Measurements from ENCODE around the gene SLAMF8.

SLAMF8 gene

DNA sequence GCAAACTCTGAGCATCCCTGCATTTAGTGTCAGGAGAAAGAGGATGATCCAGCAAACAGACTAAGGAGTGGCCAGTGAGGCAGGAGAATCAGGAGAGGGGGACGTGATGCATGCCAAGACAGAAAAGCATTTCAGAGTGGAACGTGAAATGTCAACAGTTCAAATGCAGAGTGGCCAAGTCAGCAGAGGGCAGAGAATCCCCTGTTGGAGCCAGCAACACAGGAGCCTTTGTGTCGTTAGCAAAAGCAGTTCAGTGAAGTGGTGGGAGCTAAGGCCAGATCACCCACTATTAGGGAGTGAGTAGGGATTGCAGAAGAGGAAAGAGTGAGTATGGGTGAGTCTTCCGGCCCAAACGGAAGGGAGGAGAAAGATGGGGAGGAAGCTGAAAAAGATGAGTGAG lies 31.1 kb upstream of the SLAMF8 start:
- H3K27me3 ChIP-seq (ENCODE audit: control insufficient read depth in 1 of 2, insufficient read depth in 2 of 2, low read length in 2 of 2): peaks cover 0 to 6% of the 10 kb centered on the region in 2 donors
- no peaks in the 10 kb centered on the region for H3K9me3 ChIP-seq (ENCODE audit: low read length)
- no peaks in the 10 kb centered on the region for H3K4me1 ChIP-seq (ENCODE audit: insufficient read depth, low read length)
- no peak overlapping the region for H3K4me3 ChIP-seq (ENCODE audit: low read depth in 1 of 2, low read length in 2 of 2)
- no peak overlapping the region for H3K27ac ChIP-seq (ENCODE audit: low read depth, low read length)
- no peak overlapping the region for H3K9ac ChIP-seq (ENCODE audit: low read length)
- no peaks in the 10 kb centered on the region for H3K36me3 ChIP-seq (ENCODE audit: insufficient read depth, low read length)

DNA sequence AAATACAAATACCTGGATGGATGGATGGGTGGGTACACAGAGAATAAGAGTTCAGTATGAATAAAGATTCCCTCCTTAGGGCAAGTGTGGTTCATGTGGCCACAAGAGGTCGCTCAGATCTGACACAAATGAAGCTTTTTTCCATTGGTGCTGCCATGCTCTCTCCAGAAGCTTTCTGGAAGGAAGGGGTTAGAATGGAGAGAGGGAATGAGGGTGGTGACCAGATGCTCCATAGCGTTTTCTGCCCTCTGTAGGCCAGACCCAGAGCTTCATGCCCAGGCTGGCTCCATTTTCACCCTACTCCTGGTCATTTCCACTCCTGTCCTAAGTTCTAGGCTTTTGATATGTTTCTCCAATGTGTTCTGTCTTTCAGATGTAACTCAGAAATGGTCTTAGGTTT lies 27.8 kb upstream of the SLAMF8 start:
- Histone ChIP-seq H3K36me3 (ENCODE audit: insufficient read depth, low read length) (no peaks in the 10 kb centered on the region), H3K4me3 (ENCODE audit: low read depth in 1 of 2, low read length in 2 of 2) (no peak overlapping the region), H3K4me1 (ENCODE audit: insufficient read depth, low read length) (no peaks in the 10 kb centered on the region), H3K9ac (ENCODE audit: low read length) (no peak overlapping the region), H3K27ac (ENCODE audit: low read depth, low read length) (no peak overlapping the region), H3K9me3 (ENCODE audit: low read length) (no peaks in the 10 kb centered on the region), H3K27me3 (ENCODE audit: control insufficient read depth in 1 of 2, insufficient read depth in 2 of 2, low read length in 2 of 2) (no peaks in the 10 kb centered on the region)

DNA sequence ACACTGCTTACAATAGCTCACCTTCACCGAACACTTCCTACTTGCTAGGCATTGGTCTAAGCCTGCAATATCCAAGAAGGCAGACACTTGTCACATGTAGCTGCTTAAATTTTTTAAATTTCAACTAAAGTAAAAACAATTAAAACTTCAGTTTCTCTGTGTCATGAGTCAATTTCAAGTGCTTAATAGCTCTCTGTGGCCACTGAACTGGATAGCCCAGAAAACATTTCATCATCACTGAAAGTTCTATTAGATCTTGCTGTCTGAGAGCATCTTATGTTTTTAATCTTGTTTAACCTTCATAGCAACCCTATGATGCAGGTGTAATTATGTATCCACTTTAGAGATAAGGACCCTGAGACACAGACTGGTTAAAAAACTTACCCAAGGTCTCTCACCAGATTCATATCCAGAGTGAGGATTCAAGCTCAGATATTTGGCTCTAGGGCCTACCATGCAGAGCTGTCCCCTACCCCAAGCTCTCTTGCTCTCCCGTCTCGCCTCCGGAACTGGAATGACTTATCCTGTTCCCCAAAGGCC lies 27.2 kb upstream of the SLAMF8 start:
- Histone ChIP-seq H3K27ac (ENCODE audit: low read depth, low read length) (no peak overlapping the region), H3K27me3 (ENCODE audit: control insufficient read depth in 1 of 2, insufficient read depth in 2 of 2, low read length in 2 of 2) (no peaks in the 10 kb centered on the region), H3K36me3 (ENCODE audit: insufficient read depth, low read length) (no peaks in the 10 kb centered on the region), H3K9ac (ENCODE audit: low read length) (no peak overlapping the region), H3K4me1 (ENCODE audit: insufficient read depth, low read length) (no peaks in the 10 kb centered on the region), H3K4me3 (ENCODE audit: low read depth in 1 of 2, low read length in 2 of 2) (no peak overlapping the region), H3K9me3 (ENCODE audit: low read length) (no peaks in the 10 kb centered on the region)

DNA sequence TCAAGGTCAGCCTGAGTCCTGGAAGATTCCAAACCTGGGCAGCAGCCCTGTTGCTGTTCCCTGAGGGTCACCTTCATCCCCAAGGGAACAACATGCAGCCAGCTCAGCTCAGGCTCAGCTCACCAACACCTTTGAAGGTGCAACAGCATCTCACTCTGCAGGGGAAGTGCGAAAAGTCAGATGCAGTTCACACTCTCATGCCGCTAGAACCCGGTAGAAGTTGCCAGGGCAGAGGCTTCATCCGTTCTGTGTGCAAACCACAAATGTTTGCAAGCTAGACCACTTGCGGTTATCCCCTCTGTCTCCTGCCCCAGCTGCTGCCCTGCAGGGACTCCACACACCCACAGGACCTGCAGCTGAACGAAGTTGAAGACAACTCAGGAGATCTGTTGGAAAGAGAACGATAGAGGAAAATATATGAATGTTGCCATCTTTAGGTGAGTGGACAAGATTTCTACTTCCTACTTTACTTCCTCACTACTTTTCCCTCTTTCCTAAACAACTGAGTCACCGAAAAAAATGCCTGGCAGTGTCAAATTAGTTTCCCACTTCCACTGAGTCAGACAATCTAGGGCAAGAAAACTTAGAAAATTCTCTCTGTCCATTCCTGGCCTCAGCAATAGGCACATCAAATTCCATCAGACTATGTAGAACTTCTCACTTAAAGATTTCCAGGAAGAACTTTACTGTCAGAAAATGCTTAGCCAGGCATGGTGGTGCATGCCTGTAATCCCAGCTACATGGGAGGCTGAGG lies 26.3 kb upstream of the SLAMF8 start:
- H3K9ac ChIP-seq (ENCODE audit: low read length): no peak overlapping the region
- H3K4me3 ChIP-seq (ENCODE audit: low read depth in 1 of 2, low read length in 2 of 2): no peak overlapping the region
- no peaks in the 10 kb centered on the region for H3K4me1 ChIP-seq (ENCODE audit: insufficient read depth, low read length)
- no peak overlapping the region for H3K27ac ChIP-seq (ENCODE audit: low read depth, low read length)
- H3K9me3 ChIP-seq (ENCODE audit: low read length): no peaks in the 10 kb centered on the region
- H3K36me3 ChIP-seq (ENCODE audit: insufficient read depth, low read length): no peaks in the 10 kb centered on the region
- H3K27me3 ChIP-seq (ENCODE audit: control insufficient read depth in 1 of 2, insufficient read depth in 2 of 2, low read length in 2 of 2): no peaks in the 10 kb centered on the region

DNA sequence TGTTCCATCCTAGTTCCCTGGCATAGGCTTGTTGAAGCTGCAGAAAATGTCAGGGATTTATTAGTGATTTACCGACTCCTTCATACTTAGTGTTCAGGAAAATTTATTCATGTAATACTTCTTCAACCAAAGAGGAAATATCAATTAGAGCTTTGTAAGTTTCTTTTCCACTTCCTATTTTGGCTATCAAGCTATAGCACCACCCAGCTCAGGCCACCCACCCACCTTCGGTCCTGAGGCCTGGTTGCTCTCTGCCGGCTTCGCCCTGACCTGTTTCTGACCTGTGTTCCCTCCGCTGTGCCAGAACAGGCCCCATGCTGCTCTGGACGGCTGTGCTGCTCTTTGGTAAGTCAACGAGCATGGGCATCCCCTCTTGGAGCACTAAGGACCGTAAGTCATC lies 24.6 kb upstream of the SLAMF8 start, which contains the start of gene FCRL6:
TSS of gene FCRL6 (plus strand) at position 250 of the 400 bp plus-strand sequence. CDS start at position 315, 65 bp downstream.
- no peak within 1 kb of the TSS for H3K27ac ChIP-seq (ENCODE audit: low read depth, low read length)
- no peaks in the 10 kb centered on the region for H3K9me3 ChIP-seq (ENCODE audit: low read length)
- H3K9ac ChIP-seq (ENCODE audit: low read length): no peak within 1 kb of the TSS
- H3K36me3 ChIP-seq (ENCODE audit: insufficient read depth, low read length): no peaks in the 10 kb centered on the region
- H3K27me3 ChIP-seq (ENCODE audit: control insufficient read depth in 1 of 2, insufficient read depth in 2 of 2, low read length in 2 of 2): no peaks in the 10 kb centered on the region
- H3K4me3 ChIP-seq (ENCODE audit: low read depth in 1 of 2, low read length in 2 of 2): no peak within 1 kb of the TSS
- no peaks in the 10 kb centered on the region for H3K4me1 ChIP-seq (ENCODE audit: insufficient read depth, low read length)

DNA sequence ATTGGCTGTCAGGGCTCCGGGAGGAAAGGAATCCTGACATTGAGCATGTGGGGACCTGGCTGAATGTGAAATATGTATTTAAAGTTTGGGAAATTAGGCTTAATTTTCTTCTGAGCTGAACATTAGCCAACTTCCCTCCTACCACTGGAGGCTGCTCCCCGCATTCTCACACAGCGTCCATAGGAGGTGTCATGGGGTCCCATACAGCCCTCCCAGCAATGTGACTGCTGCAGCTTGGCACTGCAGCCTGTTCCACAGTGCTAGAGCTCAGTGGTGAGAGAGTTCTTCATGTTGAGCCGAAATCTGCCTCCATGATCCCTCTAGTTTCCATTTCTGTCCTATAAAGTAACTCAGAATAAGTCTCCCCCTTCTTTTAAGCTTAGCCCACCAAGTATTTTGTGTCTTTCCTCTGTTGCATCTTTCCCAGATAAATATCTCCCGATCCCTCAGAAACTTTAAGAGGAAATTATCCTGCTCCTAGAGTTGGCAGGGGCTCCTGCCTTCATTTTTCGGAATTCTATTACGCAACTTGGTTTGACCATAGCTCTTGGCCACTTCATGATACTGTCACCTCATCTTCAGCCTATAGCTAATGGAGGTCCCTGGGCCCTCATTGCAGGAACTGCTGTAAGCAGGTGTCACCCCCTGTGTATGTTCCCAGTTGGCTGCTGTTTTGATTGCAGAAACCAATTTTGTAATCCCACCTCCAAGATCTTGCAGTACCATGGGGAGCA lies 22.6 kb upstream of the SLAMF8 start:
- H3K27ac ChIP-seq (ENCODE audit: low read depth, low read length): no peak overlapping the region
- H3K36me3 ChIP-seq (ENCODE audit: insufficient read depth, low read length): no peaks in the 10 kb centered on the region
- no peak overlapping the region for H3K9ac ChIP-seq (ENCODE audit: low read length)
- no peaks in the 10 kb centered on the region for H3K9me3 ChIP-seq (ENCODE audit: low read length)
- no peaks in the 10 kb centered on the region for H3K27me3 ChIP-seq (ENCODE audit: control insufficient read depth in 1 of 2, insufficient read depth in 2 of 2, low read length in 2 of 2)
- no peak overlapping the region for H3K4me3 ChIP-seq (ENCODE audit: low read depth in 1 of 2, low read length in 2 of 2)
- H3K4me1 ChIP-seq (ENCODE audit: insufficient read depth, low read length): no peaks in the 10 kb centered on the region

DNA sequence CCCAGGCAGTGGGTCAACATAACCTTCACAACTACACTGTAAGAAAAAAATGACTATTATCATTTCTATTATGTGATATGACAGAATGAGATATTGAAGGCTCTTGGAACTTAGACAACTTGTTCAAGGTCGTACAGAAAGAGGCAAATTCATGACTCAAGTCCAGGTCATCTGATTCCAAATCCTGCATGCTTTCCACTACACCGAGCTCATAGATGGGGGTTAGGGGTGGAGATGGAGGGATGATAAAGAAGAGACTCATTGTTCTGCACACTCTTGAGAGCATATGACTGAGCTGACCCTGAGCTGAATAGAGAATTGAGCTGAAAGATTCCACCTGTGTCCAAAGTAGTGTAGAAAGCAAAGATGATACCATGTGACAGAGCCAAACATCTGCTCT lies 21.7 kb upstream of the SLAMF8 start:
- no peak overlapping the region for H3K9ac ChIP-seq (ENCODE audit: low read length)
- H3K36me3 ChIP-seq (ENCODE audit: insufficient read depth, low read length): no peaks in the 10 kb centered on the region
- H3K4me1 ChIP-seq (ENCODE audit: insufficient read depth, low read length): no peaks in the 10 kb centered on the region
- no peaks in the 10 kb centered on the region for H3K9me3 ChIP-seq (ENCODE audit: low read length)
- H3K27me3 ChIP-seq (ENCODE audit: control insufficient read depth in 1 of 2, insufficient read depth in 2 of 2, low read length in 2 of 2): no peaks in the 10 kb centered on the region
- no peak overlapping the region for H3K4me3 ChIP-seq (ENCODE audit: low read depth in 1 of 2, low read length in 2 of 2)
- H3K27ac ChIP-seq (ENCODE audit: low read depth, low read length): no peak overlapping the region

DNA sequence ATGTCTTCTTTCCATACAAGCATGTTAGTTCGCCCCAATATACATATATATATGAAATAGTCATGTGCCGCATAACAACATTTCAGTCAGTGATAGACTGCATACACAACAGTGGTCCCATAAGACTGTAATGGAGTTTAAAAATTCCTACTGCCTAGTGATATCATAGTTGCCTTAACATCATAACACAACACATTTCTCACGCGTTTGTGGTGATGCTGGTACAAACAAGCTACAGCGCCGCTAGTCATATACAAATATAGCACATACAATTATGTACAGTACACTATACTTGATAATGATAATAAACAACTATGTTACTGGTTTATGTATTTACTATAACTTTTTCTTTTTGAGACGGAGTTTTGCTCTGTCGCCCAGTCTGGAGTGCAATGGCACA lies 10.7 kb upstream of the SLAMF8 start:
- no peaks in the 10 kb centered on the region for H3K27me3 ChIP-seq (ENCODE audit: control insufficient read depth in 1 of 2, insufficient read depth in 2 of 2, low read length in 2 of 2)

DNA sequence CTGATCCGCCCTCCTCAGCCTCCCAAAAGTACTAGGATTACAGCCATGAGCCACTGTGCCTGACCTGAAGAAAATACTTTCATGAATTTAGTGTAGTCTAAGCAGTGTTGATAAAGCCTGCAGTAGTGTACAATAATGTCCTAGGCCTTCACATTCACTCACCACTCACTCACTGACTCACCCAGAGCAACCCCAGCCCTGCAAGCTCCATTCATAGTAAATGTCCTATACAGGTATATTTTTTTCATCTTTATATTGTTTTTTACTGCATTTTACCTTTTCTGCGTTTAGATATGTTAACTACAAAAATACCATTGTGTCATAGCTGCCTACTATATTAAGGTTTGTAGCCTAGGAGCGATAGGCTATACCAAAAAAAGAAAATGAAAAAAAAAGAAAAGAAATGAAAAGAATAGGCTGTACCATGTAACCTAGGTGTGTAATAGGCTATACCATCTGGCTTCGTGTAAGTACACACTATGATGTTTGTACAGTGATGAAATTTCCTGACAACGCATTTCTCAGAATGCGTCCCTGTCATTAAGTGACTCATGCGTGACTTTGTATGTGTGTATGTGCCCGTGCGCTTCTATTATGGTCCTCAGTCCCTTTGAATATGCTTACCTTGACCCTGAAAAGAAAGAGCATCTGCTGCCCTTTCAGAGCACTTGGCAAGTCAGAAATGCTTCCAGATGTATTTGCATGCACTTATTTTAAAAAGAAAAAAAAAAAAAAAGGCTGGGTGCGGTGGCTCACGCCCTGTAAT lies 9.2 kb upstream of the SLAMF8 start:
- Histone ChIP-seq H3K4me3 (ENCODE audit: low read depth in 1 of 2, low read length in 2 of 2) (no peak overlapping the region), H3K36me3 (ENCODE audit: insufficient read depth, low read length) (no peaks in the 10 kb centered on the region), H3K9me3 (ENCODE audit: low read length) (no peaks in the 10 kb centered on the region), H3K27me3 (ENCODE audit: control insufficient read depth in 1 of 2, insufficient read depth in 2 of 2, low read length in 2 of 2) (no peaks in the 10 kb centered on the region), H3K27ac (ENCODE audit: low read depth, low read length) (no peak overlapping the region), H3K4me1 (ENCODE audit: insufficient read depth, low read length) (no peaks in the 10 kb centered on the region), H3K9ac (ENCODE audit: low read length) (no peak overlapping the region)

More for the DNA sequence above, 10.7 kb upstream of the SLAMF8 start:
- no peak overlapping the region for H3K27ac ChIP-seq (ENCODE audit: low read depth, low read length)
- H3K9ac ChIP-seq (ENCODE audit: low read length): no peak overlapping the region
- no peaks in the 10 kb centered on the region for H3K36me3 ChIP-seq (ENCODE audit: insufficient read depth, low read length)
- H3K9me3 ChIP-seq (ENCODE audit: low read length): no peaks in the 10 kb centered on the region
- no peaks in the 10 kb centered on the region for H3K4me1 ChIP-seq (ENCODE audit: insufficient read depth, low read length)
- H3K4me3 ChIP-seq (ENCODE audit: low read depth in 1 of 2, low read length in 2 of 2): no peak overlapping the region

DNA sequence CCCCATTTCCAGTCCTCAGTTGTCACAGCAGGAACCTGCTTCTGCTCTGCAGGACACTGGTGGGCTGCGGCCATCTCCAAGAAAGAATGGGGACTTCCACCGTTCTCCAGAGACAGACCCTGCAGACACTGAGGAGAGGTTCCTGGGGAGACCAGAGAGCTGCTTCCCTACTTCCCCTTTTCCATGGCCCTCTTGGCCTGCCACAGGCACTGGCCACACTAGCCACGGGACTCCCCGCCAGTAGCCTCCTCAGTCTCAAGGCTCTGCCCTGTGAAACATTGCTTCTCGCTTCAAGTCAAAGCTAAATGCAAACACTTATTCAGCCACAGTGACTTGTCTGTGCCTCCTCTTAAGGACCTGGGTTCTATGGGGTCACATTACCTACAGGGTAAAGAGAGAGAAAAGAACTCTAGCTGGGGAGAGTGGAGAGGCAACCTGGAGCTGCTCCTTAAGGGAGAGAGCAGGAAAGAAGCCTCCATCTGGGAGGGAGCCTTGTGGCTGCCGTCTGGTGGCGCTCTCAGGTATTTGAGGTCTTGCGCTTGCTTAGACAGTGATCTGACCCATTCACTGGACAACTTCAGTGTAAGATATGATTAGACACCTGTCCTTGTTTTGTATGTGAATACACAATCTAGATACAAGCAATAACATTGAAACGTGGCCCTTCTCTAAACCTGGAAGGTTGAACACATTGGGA lies 5.4 kb upstream of the SLAMF8 start:
- Histone ChIP-seq H3K36me3 (ENCODE audit: insufficient read depth, low read length) (no peaks in the 10 kb centered on the region), H3K27me3 (ENCODE audit: control insufficient read depth in 1 of 2, insufficient read depth in 2 of 2, low read length in 2 of 2) (no peaks in the 10 kb centered on the region), H3K27ac (ENCODE audit: low read depth, low read length) (no peak overlapping the region)

DNA sequence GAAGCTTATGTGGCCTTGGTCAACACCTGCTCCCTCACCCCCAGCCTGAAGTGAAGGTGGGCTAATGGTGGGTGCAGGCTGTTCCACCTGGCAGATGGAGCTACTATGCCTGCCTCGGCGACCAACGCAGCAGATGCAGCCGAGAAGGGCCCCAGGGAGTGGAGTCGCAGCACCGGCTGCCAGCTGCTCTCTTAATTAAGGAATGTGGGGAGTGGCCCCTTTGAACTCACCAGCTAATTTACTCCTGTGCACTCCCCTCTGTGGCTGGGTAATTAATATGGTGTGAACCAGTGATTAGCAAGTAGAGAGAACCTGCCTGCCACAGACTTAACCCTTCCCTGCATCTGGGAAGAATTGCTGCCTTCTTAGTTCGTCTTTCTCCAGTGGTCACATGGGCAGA lies 3.3 kb upstream of the SLAMF8 start:
- Histone ChIP-seq H3K27ac (ENCODE audit: low read depth, low read length) (no peak overlapping the region), H3K9ac (ENCODE audit: low read length) (no peak overlapping the region), H3K4me1 (ENCODE audit: insufficient read depth, low read length) (no peaks in the 10 kb centered on the region), H3K4me3 (ENCODE audit: low read depth in 1 of 2, low read length in 2 of 2) (no peak overlapping the region), H3K27me3 (ENCODE audit: control insufficient read depth in 1 of 2, insufficient read depth in 2 of 2, low read length in 2 of 2) (no peaks in the 10 kb centered on the region), H3K9me3 (ENCODE audit: low read length) (no peaks in the 10 kb centered on the region), H3K36me3 (ENCODE audit: insufficient read depth, low read length) (no peaks in the 10 kb centered on the region)

More for the DNA sequence above, 5.4 kb upstream of the SLAMF8 start:
- H3K9me3 ChIP-seq (ENCODE audit: low read length): no peaks in the 10 kb centered on the region
- no peaks in the 10 kb centered on the region for H3K4me1 ChIP-seq (ENCODE audit: insufficient read depth, low read length)
- no peak overlapping the region for H3K4me3 ChIP-seq (ENCODE audit: low read depth in 1 of 2, low read length in 2 of 2)
- H3K9ac ChIP-seq (ENCODE audit: low read length): no peak overlapping the region

All from muscle layer of colon (tissue), 2 donors.